Astrocyte of the spinal cord (primary cell): ENCODE results near the gene TMEM178B.

Experiments used
- DNase-seq: peaks from one replicate; pipeline ENCODE4 v3.0.0; 2011; ENCODE audit warnings: low read depth, low spot score
- H3K4me3 ChIP-seq: 2 replicates; pipeline ENCODE4 v1.5.1; 2011; ENCODE audit warnings: low read depth, mild to moderate bottlenecking, low read length, moderate library complexity
- in situ Hi-C: cut with HindIII; loops from 2 replicates; pipeline ENCODE4 v1.10.0; 2017; ENCODE audit warnings: low sequenced_read_pairs
- TF ChIP-seq, protein P1 (sequence below): IDR thresholded peaks from 2 replicates; pipeline ENCODE4 v1.5.1; 2012; ENCODE audit warnings: low read depth, mild to moderate bottlenecking, low read length, inconsistent platforms

The TMEM178B gene

GRCh38 chr7:141431711-141432110 is 357.8 kb downstream of the TMEM178B start:
- in situ Hi-C loops: no loop called here
- no peak overlapping the region for H3K4me3 ChIP-seq
- TF ChIP-seq, protein P1, sequence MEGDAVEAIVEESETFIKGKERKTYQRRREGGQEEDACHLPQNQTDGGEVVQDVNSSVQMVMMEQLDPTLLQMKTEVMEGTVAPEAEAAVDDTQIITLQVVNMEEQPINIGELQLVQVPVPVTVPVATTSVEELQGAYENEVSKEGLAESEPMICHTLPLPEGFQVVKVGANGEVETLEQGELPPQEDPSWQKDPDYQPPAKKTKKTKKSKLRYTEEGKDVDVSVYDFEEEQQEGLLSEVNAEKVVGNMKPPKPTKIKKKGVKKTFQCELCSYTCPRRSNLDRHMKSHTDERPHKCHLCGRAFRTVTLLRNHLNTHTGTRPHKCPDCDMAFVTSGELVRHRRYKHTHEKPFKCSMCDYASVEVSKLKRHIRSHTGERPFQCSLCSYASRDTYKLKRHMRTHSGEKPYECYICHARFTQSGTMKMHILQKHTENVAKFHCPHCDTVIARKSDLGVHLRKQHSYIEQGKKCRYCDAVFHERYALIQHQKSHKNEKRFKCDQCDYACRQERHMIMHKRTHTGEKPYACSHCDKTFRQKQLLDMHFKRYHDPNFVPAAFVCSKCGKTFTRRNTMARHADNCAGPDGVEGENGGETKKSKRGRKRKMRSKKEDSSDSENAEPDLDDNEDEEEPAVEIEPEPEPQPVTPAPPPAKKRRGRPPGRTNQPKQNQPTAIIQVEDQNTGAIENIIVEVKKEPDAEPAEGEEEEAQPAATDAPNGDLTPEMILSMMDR: no peak
- no peak for DNase-seq

- in situ Hi-C loops: no loop called here
- no peak overlapping the region for H3K4me3 ChIP-seq
- DNase-seq: no peak
- TF ChIP-seq, protein P1: no peak
Observed at GRCh38 chr7:141433698-141434097, 359.8 kb downstream of the TMEM178B start.

DNA sequence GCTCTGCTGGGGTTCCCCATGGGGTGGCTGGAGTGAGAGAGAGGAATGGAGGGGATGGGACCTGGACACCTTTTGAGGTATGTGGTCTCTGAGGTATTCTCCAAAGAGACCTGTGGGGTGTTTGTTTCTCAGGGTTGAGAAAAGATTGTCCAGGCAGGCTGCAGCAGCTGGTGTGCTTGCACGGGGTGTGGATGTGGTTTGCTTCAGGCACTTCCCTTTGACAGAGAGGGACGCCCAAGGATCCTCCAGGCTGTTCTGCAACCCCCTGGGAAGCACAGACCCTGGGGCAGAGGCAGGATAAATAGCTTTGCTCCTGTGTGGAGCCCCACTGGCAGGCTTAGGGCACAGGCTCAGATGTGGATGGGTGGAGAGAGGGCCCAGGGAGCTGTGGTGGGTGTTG is 362.3 kb downstream of the TMEM178B start:
- no peak overlapping the region for H3K4me3 ChIP-seq
- no peak for DNase-seq
- in situ Hi-C loops: no loop called here
- TF ChIP-seq, protein P1: no peak

DNA sequence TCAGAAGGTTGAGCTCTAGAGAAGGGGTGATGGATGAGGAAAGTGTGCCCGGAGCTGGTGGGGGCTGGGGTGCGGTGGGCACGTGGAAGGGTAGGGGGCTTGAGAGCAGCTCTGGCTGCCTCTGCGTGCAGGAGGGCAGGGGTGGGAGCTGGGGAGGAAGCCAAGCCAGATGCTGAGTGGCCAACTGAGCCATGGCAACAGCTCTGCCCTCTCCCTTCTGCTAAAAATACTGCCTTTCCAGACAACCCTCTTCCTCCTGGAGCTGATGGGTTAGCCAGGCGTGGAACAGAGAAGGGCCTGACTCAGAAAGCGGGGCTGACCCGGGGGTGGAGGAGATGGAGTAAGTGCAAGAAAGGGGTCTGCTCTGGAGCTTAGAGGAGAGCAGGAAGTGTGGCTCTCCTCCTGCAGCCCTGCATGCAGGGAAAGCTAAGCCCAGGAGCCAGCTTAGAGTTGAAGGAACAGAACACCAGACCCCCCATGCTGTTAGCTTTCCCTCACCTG is 362.8 kb downstream of the TMEM178B start:
- no peak for DNase-seq
- no peak overlapping the region for H3K4me3 ChIP-seq
- TF ChIP-seq, protein P1: no peak
- in situ Hi-C loops: no loop called here

- TF ChIP-seq, protein P1: no peak
- in situ Hi-C loops: no loop called here
- DNase-seq: no peak
- no peak overlapping the region for H3K4me3 ChIP-seq
Observed at GRCh38 chr7:141439164-141439563, 365.3 kb downstream of the TMEM178B start.

GRCh38 chr7:141439776-141440175 is 365.9 kb downstream of the TMEM178B start:
- in situ Hi-C loops: no loop called here
- TF ChIP-seq, protein P1: no peak
- DNase-seq: no peak
- no peak overlapping the region for H3K4me3 ChIP-seq
